HG02970 (cell line): ENCODE measurements around the gene TMED5.
"Not testable (repeated sequence)": the region's sequence is repeated elsewhere in the genome, so short reads cannot be mapped to it uniquely, and the experiment has no call there.

Source experiments
- ATAC-seq: cut with Tn5 transposase; IDR thresholded peaks from one replicate; pipeline ENCODE4 v1.9.1; 2021; ENCODE audit warnings: mild to moderate bottlenecking, moderate library complexity, moderate number of reproducible peaks; ENCODE audit not compliant: unreplicated experiment, low FRiP score

TMED5 gene

GRCh38 chr1:93179886-93180722 is at the start of gene TMED5:
Gene TMED5 (minus strand): TSS chr1:93180413. CDS start chr1:93180242, 171 bp downstream.
- peak; percentile 78 for ATAC-seq

DNA sequence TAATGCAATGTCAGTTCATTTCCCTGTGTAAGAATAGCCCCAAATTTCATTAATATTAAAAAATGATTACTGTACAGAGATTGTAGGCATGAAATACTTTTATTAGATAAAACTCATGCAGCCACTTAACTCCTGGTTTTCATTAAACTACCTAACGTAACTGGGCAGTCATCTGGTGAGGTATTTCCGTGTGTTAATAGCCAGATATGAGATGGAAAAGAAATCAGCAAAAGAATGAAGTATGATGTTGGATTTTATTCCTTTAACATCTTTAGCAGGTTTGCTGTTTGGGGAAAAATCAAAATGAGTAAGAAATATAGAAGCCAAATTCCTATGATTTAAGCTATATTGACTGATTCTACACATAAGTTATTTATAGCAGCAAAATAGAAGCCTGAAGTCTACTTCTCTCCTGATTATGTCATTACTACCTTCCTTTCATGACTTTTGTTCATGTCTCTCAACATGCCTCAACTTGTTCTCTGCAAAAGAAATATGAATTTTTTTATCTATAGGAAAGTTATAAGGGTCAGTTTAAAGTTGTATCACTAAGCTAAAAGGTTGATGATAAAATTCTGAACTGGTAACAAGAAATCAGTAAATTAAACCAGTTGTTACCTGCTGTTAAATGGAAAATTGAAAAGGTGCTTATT is 42.9 kb upstream of the TMED5 start:
- no peak for ATAC-seq

GRCh38 chr1:93221913-93222312 is 41.7 kb upstream of the TMED5 start:
- ATAC-seq = no peak

DNA sequence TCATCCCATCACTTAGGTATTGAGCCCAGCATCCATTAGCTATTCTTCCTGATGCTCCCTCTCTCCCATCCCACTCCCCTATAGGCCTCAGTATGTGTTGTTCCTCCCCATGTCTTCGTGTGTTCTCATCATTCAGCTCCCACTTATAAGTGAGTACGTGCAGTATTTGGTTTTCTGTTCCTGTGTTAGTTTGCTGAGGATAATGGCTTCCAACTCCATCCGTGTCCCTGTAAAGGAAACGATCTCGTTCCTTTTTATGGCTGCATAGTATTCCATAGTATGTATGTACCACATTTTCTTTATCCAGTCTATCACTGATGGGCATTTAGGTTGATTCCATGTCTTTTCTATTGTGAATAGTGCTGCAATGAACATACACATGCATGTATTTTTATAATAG is 40.5 kb upstream of the TMED5 start:
- not testable (repeated sequence) for ATAC-seq

DNA sequence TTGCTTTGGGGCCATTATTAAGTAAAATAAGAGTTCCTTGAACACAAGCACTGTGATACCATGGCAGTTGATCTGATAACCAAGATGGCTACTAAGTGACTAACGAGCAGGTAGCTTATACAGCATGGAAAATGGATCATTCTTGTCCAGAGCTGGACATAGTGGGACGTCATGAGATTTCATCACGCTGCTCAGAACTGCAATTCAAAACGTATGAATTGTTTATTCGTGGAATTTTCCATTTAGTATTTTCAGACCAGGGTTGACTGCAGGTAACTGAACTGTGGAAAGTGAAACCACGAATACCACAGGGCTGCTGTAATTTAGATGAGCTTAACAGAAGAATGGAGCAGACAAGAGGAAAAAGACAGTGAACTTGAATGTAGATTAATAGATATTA is 39.2 kb upstream of the TMED5 start:
- no peak for ATAC-seq

DNA sequence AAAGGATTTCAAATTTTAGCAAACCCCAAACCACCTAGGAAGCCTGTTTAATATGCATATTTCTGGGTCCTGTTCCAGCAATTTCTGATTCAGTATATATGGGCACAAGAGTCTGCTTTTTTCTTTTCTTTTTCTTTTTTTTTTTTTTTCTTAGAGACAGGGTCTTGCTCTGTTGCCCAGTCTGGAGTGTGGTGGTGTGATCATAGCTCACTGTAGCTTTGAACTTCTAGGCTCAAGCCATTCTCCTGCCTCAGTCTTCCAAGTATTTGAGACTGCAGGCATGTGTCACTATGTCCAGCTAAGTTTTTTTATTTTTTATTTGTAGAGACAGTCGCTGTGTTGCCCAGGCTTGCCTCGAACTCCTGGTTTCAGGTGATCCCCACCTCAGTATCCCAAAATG is 35.1 kb upstream of the TMED5 start:
- ATAC-seq = no peak

GRCh38 chr1:93207211-93207610 is 27.0 kb upstream of the TMED5 start:
- ATAC-seq = no peak

DNA sequence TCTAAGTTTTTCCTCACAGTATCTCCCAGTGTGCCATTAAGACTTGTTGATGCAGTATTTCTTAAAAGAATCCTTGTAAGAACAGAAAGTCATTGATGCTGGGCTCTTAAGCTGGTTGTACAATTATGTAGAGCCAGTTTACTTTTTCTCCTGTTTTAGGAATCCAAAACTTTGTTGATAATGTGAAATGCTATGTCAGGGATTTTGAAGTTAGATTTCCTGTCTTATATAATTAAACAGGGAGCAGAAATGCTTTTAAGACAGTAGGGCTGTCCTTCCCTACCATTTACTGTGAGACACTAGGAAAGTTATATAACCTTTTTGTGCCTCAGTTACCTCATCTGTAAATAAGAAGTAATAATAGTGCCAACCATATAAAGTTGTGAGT is 26.3 kb upstream of the TMED5 start:
- no peak for ATAC-seq

DNA sequence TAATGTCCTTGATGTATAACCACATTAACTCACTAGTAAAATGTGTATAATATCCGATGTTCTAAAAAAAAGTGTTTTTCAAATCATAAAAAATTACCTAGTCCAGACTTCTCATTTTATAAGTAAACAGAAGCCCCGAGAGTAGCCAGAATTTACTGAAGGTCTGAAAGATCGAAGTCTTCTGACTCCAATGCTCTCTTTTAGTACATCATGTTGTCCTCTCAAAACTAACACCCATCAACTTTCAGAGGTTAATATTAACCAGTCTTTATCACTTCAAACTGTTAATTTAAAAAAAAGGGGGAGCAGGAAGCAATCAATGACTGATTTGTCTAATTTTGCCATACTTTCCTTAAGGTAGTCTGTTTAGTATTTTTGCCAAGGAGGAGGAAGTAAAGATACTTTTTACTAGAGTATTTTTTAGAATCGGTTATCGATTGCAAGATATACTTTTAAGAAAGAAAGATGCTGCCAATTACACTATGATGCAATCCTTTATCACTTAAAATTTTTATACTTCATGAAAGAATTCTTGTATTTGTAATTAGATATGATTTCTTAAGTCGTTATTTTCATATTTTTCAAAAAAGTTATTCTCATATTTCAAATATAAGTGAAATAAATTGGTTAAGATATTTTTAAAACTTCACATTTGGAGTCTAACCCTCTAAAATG is 25.8 kb upstream of the TMED5 start:
- ATAC-seq = no peak

GRCh38 chr1:93200714-93201113 is 20.5 kb upstream of the TMED5 start:
- ATAC-seq = no peak

- ATAC-seq = no peak
These were observed 19.9 kb upstream of the TMED5 start for GRCh38 chr1:93200086-93200620.

DNA sequence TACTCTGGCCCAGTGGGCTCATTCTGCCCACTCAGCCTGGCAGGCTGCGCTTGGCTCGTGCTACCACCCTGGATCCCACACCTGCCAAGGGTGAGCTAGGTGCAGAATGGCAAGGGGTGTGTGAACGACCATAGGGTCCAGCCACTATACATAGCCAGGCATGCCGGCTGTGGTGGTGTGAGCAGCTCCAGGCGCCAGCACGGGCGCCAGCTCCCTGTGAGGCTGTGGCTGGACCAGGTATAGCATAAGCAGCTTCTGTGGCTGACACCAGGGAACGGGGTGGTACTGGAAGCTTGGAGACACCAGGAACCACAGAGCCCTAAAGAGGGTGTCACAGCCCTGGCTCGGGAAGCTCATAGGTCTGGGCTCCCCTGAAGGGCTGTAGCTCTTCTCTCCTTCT is 18.9 kb upstream of the TMED5 start:
- no peak for ATAC-seq

- ATAC-seq = no peak
These were observed 16.4 kb upstream of the TMED5 start for GRCh38 chr1:93196591-93196990.

DNA sequence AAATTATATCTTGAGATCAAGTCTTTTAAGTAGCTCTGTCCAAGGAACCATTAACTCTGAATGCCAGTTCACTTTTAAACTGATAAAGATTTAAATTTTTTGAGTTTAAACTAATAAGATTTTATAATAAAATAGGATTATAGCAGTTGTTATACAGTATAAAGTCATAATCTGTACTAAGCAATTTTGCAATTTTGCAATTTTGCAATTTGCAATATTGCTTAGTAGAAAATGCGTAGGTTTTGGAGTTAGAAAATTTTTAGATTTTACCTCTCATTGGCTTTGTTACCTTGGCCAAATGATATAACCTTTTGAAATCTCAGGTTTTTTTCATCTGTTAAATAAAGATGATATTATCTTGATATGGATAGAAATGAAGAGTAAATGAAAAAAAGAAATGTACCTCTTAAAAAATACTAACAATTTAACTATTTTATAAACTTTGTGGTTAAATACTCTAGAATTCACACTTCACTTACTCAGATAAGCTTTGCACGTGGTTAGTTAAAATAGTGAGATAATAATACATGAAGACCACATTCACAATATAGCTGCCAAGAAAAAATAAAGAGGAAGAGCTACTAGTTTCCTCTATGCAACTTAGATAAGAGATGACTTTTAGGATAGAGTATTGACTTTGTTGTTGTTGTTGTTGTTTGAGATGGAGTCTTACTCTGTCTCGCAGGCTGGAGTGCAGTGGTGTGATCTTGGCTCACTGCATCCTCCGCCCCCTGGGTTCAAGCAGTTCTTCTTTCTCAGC is 14.2 kb upstream of the TMED5 start:
- no peak for ATAC-seq

GRCh38 chr1:93190432-93190831 is 10.2 kb upstream of the TMED5 start:
- no peak for ATAC-seq

DNA sequence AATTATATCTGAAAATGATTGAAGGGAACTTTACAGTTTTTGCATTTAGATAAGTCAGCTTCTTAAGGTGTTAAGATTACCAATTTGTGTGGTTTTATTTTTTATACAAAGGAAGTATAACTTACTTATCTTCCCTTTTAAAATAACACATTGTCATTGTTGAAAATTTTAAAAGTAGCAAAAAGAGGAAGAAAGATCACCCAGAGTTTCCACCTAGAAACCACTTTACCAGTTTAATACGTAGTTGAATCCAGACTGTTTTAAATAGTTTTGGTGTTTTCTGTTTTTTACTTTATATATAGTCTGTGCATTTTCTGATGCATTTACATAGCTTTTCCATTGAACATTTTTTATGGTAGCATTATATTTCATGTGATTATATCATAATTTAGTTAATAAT is 6.5 kb upstream of the TMED5 start:
- no peak for ATAC-seq

GRCh38 chr1:93180723-93181613 is 755 bp upstream of the TMED5 start, which contains the start of gene CCDC18:
Gene CCDC18 (plus strand): TSS chr1:93180724. CDS start chr1:93183362, 2,638 bp downstream.
- peak; percentile 10 for ATAC-seq

DNA sequence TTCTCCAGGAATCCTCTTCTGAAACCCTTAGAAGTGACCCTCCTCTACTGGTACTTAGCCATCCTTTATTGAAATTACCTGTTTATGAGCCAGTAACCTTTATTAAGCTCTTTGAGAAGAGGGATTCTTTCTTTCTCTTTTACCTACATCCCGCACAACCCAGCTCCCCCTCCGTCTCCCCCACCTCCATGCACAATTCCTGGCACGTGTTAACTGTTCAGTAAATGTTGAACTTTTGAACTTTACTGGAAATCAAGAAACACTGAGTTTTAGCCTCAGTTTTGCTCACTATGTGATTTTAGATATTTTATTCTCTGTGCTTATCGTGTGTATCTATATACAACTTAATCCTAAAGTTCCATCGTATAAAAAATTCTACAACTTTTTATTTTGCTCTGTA is 1.8 kb downstream of the TMED5 start:
- ATAC-seq = no peak

DNA sequence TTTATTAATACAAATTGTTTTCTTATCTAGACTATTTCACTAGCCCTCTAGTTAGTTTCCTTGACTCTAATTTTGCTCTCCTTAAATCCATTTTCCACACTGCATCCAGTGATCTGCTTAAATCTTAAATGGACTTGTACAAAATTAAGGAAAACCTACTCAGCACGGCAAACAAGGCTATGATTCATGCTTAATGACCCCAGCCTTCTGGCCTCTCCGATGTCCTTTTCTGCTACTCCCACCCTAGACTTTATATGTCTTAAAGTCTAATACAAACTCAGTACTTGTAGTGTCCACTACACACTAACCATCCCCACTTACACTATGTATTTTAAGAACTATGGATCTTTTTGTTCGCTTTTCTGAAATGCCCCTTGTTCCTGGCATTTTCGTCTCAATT is 2.2 kb downstream of the TMED5 start:
- ATAC-seq = no peak
